Prostate gland (tissue), 2 donors: ENCODE results near the gene CDKL5. TPM values are rescaled to one million over a fixed set of nuclear protein-coding genes. Genes with fewer than 3 reads are reported as not detected.

Source experiments
- DNase-seq: peaks from one replicate; pipeline ENCODE4 v3.0.0-alpha.2; 2019; ENCODE audit warnings: low spot score
- H3K27ac ChIP-seq, 2 donors: fragments of 200-600 bp; sonication (generic); 2 replicates each; pipeline ENCODE4 v1.5.1; 2017 to 2019
- H3K27me3 ChIP-seq: fragments of 200-600 bp; sonication (generic); replicated peaks from 2 replicates; pipeline ENCODE4 v1.5.1; 2019; ENCODE audit not compliant: insufficient read depth
- H3K36me3 ChIP-seq, 2 donors: fragments of 200-600 bp; sonication (generic); 1 replicate in 1 of 2; 2 replicates in 1 of 2; pipeline versions ENCODE4 v1.5.1 to v1.8.1; 2017 to 2019
- H3K4me1 ChIP-seq: fragments of 200-600 bp; sonication (generic); replicated peaks from 2 replicates; pipeline ENCODE4 v1.5.1; 2019
- H3K4me3 ChIP-seq, 2 donors: fragments of 200-600 bp; sonication (generic); 2 replicates each; pipeline ENCODE4 v1.5.1; 2017 to 2019
- H3K9me3 ChIP-seq: fragments of 200-600 bp; sonication (generic); 2 replicates; pipeline ENCODE4 v1.5.1; 2017
- CTCF ChIP-seq, 4 experiments: fragments of 200-600 bp in 2 of 4; fragments of 450-650 bp in 2 of 4; sonication (generic) in 2 of 4; IDR thresholded peaks; 1 replicate in 3 of 4; 2 replicates in 1 of 4; pipeline ENCODE4 v1.5.1; 2016 to 2019; ENCODE audit warnings: antibody characterized with exemption in 4 of 4, mild to moderate bottlenecking in 2 of 4, moderate library complexity in 2 of 4
- POLR2A ChIP-seq: fragments of 450-650 bp; IDR thresholded peaks from one replicate; pipeline ENCODE4 v1.6.1; 2016; ENCODE audit warnings: antibody characterized with exemption, mild to moderate bottlenecking
- POLR2AphosphoS5 ChIP-seq: sonication (generic); formaldehyde crosslinking; IDR thresholded peaks from one replicate; pipeline ENCODE4 v1.6.1; 2017; ENCODE audit warnings: antibody characterized with exemption
- WGBS: methylation state at CpG from one replicate; pipeline ENCODE4 v1.1.5; 2018; 5-methylcytosine and 5-hydroxymethylcytosine counted together
- intact Hi-C: fragments of 100-400 bp; cut with DNase I; formaldehyde crosslinking; loops from one replicate; pipeline ENCODE4 v1.14.2; 2022
- total RNA-seq, 2 donors: library from RNA; depleted of rRNA; stranded (reverse); fragments of >200 nt; gene quantifications; one replicate each; pipeline ENCODE4 v1.1.0, GENCODE V29; 2016

CDKL5 gene
- total RNA-seq, 2 donors from 2014 or later, result 14.5 to 18.8 TPM

GRCh38 chrX:18638398-18638797 is 213.0 kb downstream of the CDKL5 start:
- H3K27me3 ChIP-seq, result no peaks in the 10 kb centered on the region
- intact Hi-C loops, result no loop called here
- DNase-seq, result no peak
- no peak for TF ChIP-seq CTCF (IDR thresholded peaks at IDR 0.05)
- no peak for TF ChIP-seq POLR2A
- no peak for TF ChIP-seq POLR2AphosphoS5
- WGBS, result 95% methylated on average over 2 of the region's 2 CpGs
- no peaks in the 10 kb centered on the region for H3K9me3 ChIP-seq
- no peak overlapping the region for H3K4me3 ChIP-seq
- no peaks in the 10 kb centered on the region for H3K36me3 ChIP-seq
- H3K27ac ChIP-seq, result no peak overlapping the region
- H3K4me1 ChIP-seq, result no peaks in the 10 kb centered on the region

DNA sequence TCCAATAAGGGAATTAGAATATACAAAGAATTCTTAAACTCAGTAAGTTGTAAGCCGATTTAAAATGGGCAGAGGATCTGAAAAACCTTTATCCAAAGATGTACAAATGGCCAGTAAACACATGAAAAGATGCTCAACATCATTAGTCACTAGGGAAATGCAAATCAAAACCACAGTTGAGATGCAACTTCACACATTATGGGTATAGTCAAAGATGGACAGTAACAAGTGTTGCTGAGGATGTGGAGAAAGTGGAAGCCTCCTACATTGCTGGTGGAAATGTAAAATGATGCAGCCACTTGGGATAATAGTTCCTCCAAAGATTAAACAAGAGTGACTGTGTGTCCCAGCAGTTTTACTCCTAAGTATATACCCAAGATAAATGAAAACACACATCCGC is 213.9 kb downstream of the CDKL5 start:
- no peaks in the 10 kb centered on the region for H3K4me1 ChIP-seq
- no peaks in the 10 kb centered on the region for H3K9me3 ChIP-seq
- H3K4me3 ChIP-seq, result no peak overlapping the region
- TF ChIP-seq POLR2A, result no peak
- no peak for TF ChIP-seq POLR2AphosphoS5
- TF ChIP-seq CTCF (IDR thresholded peaks at IDR 0.05), result no peak
- no peak for DNase-seq
- no peaks in the 10 kb centered on the region for H3K36me3 ChIP-seq
- H3K27me3 ChIP-seq, result no peaks in the 10 kb centered on the region
- no peak overlapping the region for H3K27ac ChIP-seq
- intact Hi-C loops, result no loop called here
- WGBS, result 97% methylated on average over 2 of the region's 2 CpGs

GRCh38 chrX:18640686-18641085 is 215.3 kb downstream of the CDKL5 start:
- Histone ChIP-seq H3K4me1 (no peaks in the 10 kb centered on the region), H3K4me3 (no peak overlapping the region), H3K27ac (no peak overlapping the region), H3K36me3 (no peaks in the 10 kb centered on the region), H3K27me3 (no peaks in the 10 kb centered on the region), H3K9me3 (no peaks in the 10 kb centered on the region)
- TF ChIP-seq CTCF (IDR thresholded peaks at IDR 0.05) (no peak), POLR2AphosphoS5 (no peak), POLR2A (no peak)
- intact Hi-C loops, result no loop called here
- 71% methylated on average over 10 of the region's 10 CpGs for WGBS
- DNase-seq, result no peak

- Histone ChIP-seq H3K27me3 (no peaks in the 10 kb centered on the region), H3K36me3 (no peaks in the 10 kb centered on the region), H3K9me3 (no peaks in the 10 kb centered on the region), H3K27ac (no peak overlapping the region), H3K4me1 (no peaks in the 10 kb centered on the region), H3K4me3 (no peak overlapping the region)
- TF ChIP-seq POLR2AphosphoS5 (no peak), CTCF (IDR thresholded peaks at IDR 0.05) (no peak), POLR2A (no peak)
- WGBS, result 72% methylated on average over 3 of the region's 3 CpGs
- no peak for DNase-seq
- intact Hi-C loops, result no loop called here
Observed at GRCh38 chrX:18643243-18643642, 217.8 kb downstream of the CDKL5 start.

DNA sequence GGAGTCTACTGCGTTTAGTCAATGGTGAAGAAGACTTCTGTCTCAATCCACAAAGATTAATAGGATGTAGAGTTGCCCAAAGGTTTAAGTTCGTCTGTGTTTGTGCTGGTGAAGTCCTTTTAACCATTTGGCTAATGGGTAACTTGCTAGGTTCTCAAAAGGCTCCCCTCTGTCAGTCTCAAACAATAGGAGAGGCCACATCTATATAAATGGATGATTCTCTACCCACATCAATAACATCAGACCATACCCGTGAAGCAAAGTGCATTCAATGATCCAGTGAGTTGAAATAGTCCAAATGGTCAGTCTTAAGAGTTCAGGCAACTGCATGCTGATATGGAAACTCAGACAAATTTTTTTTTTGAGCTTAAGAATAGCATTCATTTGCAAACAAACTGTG is 218.4 kb downstream of the CDKL5 start:
- Histone ChIP-seq H3K4me1 (no peaks in the 10 kb centered on the region), H3K36me3 (no peaks in the 10 kb centered on the region), H3K27ac (no peak overlapping the region), H3K9me3 (no peaks in the 10 kb centered on the region), H3K4me3 (no peak overlapping the region), H3K27me3 (no peaks in the 10 kb centered on the region)
- no peak for DNase-seq
- intact Hi-C loops, result no loop called here
- WGBS, result 79% methylated on average over 3 of the region's 3 CpGs
- TF ChIP-seq POLR2A (no peak), POLR2AphosphoS5 (no peak), CTCF (IDR thresholded peaks at IDR 0.05) (no peak)
